Daoy (cell line): ENCODE data around the gene CHAC1. TPM values are rescaled to one million over a fixed set of nuclear protein-coding genes. Genes with fewer than 3 reads are reported as not detected.

Experiments used
- DNase-seq: peaks from one replicate; pipeline ENCODE4 v3.0.0-alpha.2; 2015; ENCODE audit warnings: low read depth
- total RNA-seq: library from RNA; depleted of rRNA; stranded (reverse); fragments of >200 nt; shearing (Covaris generic); gene quantifications from 2 replicates; pipeline ENCODE4 v1.2.3, GENCODE V29; 2014; rRNA removed

Gene CHAC1
- total RNA-seq: 4.4 and 4.9 TPM in 2 replicates

DNA sequence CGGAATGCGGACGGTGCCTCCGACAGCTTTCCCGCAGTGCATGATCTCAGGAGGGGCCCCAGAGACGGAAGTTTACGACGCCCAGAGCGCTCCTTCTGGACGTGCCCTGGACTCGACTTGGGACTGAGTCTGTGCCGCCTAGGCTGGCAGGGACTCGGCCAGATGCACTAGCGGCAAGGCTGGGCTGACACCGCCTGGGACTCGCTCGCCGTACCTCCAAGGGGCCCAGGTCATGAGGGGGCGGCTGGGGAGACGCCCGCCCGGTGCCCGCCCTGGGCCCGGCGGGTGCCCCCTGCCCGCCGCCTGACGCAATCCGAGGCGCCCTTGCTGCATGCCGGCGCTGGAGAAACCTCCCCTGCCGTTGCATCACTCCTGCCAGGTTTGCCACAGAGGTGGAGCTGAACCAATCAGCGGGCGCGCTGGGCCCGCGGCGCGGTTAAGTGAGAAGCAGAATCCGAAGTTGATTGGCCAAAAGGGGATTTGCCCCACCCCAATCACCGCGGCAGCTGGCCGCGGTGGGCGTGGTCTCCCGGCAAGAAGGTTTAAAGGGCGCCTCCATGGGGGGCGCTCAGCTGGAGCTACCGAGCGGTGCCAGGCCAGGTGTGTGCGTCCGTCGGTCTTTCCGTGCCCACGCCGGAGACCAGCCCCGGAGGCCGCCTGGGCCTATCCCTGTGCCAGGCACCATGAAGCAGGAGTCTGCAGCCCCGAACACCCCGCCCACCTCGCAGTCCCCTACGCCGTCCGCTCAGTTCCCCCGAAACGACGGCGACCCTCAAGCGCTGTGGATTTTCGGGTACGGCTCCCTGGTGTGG lies at the start of gene CHAC1:
TSS of gene CHAC1 (plus strand) at position 571 of the 812 bp plus-strand sequence. CDS start at position 684, 113 bp downstream.
- DNase-seq: peak; percentile 97

- DNase-seq: no peak
Measured at GRCh38 chr15:40904552-40905201, 48.6 kb upstream of the CHAC1 start.

DNA sequence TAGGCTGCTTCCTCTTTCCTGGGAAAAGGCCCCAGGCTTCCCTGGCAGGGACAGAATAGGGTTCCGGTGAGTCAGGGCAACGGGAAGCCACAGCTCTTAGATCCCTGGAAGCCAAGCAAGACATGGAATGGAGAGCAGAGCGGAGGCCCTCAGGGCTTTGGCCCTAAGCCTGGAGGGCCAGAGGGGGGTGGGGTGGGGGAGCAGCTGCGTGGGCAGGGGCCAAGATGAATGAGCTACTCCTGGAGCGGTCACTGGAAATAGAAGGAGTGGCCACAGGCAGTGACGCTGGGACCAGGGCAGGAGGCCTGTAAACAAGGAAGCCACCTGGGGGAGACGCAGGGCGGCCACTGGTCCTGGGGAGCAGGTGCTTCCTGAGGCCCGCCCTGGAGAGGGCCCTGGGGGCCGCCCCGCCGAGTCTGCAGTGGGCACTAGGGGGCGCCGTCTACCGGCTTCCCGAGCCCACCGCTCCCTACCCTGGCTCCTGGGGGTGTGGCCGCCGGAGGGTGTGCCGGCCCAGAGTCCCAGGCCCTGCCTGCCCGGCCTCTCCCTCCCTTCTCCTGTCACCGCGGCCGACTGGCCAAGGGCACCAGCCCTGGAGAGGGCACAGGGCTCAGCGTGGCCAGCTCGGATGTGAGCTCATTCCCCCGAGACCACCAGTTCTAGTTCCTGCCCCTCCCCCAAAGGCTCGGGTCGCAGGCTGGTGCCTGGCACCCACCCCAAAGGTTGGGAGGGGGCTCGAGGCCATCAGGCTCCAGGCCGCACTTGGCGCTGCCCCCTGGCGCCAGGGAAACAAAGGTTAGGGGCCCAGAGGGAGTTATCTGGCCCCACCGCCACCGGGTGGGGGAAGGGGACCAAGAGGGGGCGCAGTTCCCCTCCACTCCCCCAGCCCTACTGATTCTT lies 46.9 kb upstream of the CHAC1 start:
- peak; percentile 90 for DNase-seq

DNA sequence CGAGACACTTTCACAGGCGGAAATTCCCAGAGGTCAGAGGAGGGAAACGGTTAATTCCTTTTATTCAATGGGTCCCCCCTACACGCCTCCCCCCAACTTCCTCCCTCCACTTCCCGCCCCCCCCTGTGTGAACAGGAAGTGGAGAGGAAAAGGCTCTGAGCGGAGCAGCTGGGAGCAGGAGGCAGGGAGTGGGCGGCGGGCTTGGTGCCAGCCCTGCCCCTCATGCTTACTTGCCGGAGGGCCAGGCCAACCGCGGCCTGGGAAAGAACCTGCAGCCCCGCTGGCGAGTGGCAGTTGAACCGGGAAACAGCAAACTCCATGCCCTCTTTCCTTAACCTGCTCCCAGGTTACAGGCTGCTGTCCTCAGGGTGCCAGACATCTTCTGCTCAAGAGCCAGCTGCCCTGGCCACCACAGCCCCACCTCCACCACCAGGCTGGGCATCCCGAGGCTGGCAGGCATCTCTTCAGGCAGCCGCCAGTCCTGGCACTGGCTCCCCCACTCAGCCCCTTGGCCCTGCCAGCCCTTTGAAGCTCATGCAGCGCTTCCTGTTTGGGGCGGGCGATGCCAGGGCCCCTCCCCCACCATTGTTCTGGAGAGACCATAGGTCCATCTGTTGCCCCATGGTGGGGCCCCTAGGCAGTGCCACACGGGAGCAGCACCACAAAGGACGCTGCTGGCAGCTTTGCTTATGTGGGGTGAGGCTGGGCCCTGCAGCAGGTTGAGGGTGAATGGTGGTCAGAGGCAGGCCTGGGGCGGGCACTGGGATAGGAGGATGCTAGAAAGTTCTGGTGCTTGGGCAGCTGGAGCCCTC lies 46.1 kb upstream of the CHAC1 start:
- peak; percentile 71 for DNase-seq

GRCh38 chr15:40908095-40908494 lies 45.2 kb upstream of the CHAC1 start:
- no peak for DNase-seq

GRCh38 chr15:40909662-40910630 lies 43.3 kb upstream of the CHAC1 start:
- DNase-seq: no peak

DNA sequence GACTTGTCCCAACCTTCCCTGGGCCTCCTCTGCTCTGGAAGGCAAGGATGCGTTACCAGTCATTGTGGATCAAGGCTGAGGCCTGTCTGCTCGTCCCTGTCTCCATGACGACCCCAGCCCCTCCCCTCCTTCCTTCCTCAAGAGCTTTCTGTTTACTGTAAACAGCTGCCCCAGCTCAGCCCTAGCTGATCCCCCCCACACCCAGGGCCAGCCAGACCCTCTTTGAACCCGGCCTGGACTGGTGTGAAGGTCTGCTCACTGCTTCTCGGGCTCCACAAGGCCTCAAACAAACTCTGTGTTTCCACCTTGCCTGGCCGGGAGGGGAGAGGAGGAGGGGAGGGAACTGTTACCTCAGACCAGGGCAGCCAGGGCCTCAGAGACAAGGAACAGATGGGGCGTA lies 42.1 kb upstream of the CHAC1 start:
- DNase-seq: no peak

GRCh38 chr15:40911693-40912092 lies 41.6 kb upstream of the CHAC1 start:
- DNase-seq: no peak

DNA sequence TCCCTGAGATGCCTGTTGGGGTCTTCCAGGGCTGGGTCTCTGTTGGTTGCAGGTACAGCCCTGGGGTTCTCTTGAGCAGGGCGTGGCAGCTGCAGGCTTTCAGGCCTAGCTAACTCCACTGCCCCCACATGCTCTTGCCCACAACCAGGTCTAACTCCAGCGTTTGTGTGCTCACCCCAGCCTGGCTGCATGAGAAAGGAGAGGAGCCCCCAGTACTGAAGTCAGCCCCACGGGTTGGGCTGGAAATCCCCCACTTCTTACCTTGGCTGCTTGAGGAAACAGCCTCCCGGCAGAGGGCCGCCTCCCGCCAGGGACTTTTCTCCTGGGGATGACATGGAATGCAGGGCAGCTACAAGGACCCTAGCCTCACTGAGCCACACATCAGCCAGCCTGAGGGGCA lies 40.8 kb upstream of the CHAC1 start:
- no peak for DNase-seq

- DNase-seq: no peak
Measured at GRCh38 chr15:40914013-40914412, 39.3 kb upstream of the CHAC1 start.

GRCh38 chr15:40914486-40914885 lies 38.8 kb upstream of the CHAC1 start:
- no peak for DNase-seq

DNA sequence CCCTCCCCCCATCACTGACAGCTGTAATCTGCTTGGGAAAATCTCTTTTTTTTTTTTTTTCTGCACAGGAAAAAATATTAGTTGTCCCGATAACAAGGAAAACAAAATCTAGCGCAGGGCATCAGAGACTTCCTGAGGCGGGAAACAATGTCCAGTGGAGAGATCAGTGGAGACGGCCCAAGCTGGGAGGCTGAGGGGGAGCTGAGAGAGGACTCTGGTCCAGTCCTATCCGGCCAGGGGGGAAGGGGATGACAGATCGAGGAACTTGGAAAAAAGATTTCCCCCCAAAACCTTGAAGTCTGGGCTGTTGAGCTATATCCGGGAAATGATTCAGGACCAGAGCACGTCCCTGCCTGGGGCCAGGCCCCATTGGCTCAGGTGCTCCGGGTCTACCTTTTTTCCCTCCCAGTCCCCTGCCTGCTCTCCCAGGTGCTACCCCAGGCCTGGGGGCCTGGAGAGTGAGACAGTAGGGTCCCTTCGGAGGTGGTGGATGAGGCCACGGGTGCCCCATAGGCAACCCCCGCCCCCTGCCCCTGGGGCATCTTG lies 38.1 kb upstream of the CHAC1 start:
- DNase-seq: no peak

DNA sequence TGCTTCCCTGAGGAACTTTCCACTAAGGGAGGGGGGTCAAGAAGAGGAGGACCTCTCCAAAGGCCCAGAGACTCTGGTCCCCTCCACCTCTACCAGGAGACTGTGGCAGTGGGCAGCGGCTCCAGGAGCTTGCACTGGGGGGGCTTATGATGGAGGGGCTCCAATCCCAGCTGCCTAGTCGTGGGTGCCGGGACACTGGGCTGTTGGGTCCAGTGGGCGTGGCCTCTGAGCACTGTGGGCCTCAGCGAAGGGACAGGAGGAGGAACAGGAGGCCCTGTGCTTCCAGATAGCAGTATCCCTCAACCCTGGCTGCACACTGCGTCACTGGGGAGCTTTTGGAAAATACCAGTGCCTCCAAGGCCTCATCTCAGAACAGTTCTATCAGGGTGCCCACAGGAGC lies 37.6 kb upstream of the CHAC1 start:
- no peak for DNase-seq

DNA sequence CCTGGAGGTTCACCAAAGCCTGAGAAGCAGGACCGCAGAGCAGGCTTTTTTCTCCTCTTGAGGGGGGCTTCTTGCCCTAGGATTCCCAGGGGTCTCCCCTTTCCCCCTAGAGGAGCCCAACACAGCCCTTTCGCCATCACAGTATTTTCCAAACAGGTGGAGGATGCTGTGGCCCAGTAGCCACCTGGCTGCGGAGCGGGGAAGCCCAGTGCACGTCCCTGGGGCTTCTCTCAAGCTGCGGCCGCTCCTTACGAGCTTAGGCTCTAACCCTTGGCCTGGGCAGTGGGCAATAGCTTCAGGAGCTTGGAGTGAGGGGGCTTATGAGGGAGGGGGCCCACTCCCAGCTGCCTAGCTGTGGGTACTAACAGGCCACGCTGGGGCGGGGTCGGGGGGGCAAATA lies 35.7 kb upstream of the CHAC1 start:
- DNase-seq: no peak

DNA sequence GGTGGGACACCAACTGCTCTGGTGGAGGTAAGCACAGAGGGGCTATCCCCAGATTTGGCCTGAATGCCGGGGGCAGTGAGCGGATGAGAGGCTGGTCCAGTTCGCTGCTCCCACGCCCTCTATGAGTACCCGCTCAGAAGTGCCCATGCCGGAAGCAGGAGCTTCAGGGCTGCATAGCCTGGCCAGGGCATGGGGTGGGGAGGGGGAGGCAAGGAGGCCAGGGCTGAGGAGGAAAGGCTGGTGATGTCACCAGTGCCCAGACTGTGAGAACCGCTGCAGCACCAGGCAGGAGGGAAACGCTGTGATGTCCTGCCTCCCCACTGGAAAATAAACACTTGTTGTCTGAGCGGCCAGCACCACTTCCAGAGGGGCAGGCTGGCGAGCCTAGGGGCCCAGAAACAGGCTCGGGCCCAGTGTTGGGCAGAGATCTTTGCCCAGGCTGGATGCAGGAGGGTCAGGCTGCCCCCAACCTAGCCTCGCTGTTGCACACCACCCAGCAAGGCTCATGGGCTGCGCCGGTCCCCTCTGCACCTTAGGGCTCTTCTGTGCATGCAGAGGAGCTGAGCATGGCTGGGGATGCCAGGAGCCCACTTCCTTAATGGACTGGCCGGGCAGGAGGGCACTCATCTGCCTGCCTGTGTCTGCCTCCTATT lies 35.0 kb upstream of the CHAC1 start:
- no peak for DNase-seq

GRCh38 chr15:40918799-40919392 lies 34.4 kb upstream of the CHAC1 start:
- no peak for DNase-seq

DNA sequence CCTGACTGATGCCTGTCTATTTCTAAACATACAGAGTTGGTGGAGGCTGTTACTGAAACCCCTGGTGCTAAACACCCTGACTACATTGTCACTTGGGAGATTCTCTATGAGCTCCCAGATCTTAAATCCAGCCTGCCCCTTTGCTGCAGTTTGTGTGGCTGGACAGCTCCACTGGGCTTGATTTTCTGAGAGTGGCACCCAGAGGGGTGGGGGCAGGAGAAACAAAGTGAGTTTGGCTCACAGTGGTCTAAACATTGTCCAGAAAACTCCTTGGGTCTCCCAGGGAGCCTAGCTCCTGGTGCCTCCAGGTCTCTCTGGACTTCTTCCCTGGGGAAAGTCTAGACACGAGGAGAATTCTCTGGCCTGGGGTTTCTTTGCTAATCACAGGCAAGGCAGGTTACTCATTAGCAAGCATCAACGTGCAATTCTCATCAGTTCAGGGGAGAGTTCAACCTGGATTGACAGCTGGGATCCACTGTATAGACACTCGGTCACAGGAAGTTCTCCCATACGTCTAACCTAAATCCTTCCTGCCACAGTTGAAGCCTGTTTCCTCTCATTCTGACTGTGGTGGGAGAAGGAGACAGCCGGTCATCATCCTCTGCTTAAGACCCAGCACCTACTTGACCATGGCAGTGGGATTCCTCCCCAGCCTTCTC lies 31.2 kb upstream of the CHAC1 start:
- no peak for DNase-seq

DNA sequence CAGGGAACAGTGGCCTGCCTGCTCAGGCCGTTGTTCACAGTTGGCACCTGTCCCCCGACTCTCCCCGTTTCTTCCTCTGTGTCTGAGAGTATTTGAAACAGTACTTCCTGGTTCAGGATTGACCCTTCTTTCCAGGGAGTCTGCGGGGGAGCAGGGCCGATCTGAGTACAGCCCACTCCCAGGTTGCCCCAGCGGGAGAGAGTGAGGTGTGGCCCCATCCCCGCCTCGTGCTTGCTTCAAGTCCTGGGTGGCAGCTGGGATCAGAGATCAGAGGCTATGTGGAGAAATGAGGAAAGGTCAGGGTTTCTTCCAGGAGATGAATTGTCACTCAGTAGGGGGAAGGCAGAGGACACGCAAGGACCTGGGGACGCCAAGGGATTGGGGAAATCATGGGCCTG lies 30.7 kb upstream of the CHAC1 start:
- no peak for DNase-seq
